HFFc6 (cell line): Measurements from ENCODE around the gene ARHGAP4. TPM values are rescaled to one million over a fixed set of nuclear protein-coding genes. Genes with fewer than 3 reads are reported as not detected.

Source experiments
- DNase-seq: peaks from one replicate; pipeline ENCODE4 v3.0.0-alpha.2; 2018
- H3K27ac Mint-ChIP-seq: 2 replicates; pipeline ENCODE4 v1.8.0; 2020; ENCODE audit warnings: mild to moderate bottlenecking, mixed read lengths
- H3K27me3 Mint-ChIP-seq: 2 replicates; pipeline ENCODE4 v1.8.0; 2021; ENCODE audit warnings: mild to moderate bottlenecking, moderate library complexity, mixed read lengths; ENCODE audit not compliant: insufficient read depth
- H3K36me3 Mint-ChIP-seq: 2 replicates; pipeline ENCODE4 v1.8.0; 2021; ENCODE audit warnings: low read depth, mixed read lengths
- H3K4me1 Mint-ChIP-seq: 2 replicates; pipeline ENCODE4 v1.8.0; 2020; ENCODE audit warnings: low read depth, mixed read lengths
- H3K4me3 Mint-ChIP-seq: 2 replicates; pipeline ENCODE4 v1.8.0; 2020; ENCODE audit warnings: mild to moderate bottlenecking, moderate library complexity, mixed read lengths
- H3K9me3 Mint-ChIP-seq: 2 replicates; pipeline ENCODE4 v1.8.0; 2020; ENCODE audit warnings: mild to moderate bottlenecking, mixed read lengths
- total RNA-seq, 6 experiments: library from RNA; stranded (reverse); fragmentation: NEBNext Ultra II Directional; extraction: Animal tissue kit (Norgen Biotek cat#: 25700); gene quantifications; 2 replicates in 1 of 6; 3 replicates in 5 of 6; pipeline ENCODE4 v1.2.3, GENCODE V29; 2021
- TF ChIP-seq, protein P1 (sequence below): fragments of 200-600 bp; sonication (generic); IDR thresholded peaks from 2 replicates; pipeline ENCODE4 v1.5.0; 2021; ENCODE audit warnings: antibody characterized with exemption, mild to moderate bottlenecking

The ARHGAP4 gene
- total RNA-seq, 6 experiments from 2014 or later = 0.18 to 0.63 (median 0.48) TPM

GRCh38 chrX:153862369-153863250 is 63.5 kb downstream of the ARHGAP4 start:
- Mint-ChIP-seq H3K27me3 (peaks cover 7% of the 10 kb centered on the region), H3K27ac (no peak overlapping the region), H3K9me3 (no peaks in the 10 kb centered on the region), H3K4me3 (no peak overlapping the region), H3K4me1 (no peaks in the 10 kb centered on the region), H3K36me3 (no peaks in the 10 kb centered on the region)
- TF ChIP-seq, protein P1, sequence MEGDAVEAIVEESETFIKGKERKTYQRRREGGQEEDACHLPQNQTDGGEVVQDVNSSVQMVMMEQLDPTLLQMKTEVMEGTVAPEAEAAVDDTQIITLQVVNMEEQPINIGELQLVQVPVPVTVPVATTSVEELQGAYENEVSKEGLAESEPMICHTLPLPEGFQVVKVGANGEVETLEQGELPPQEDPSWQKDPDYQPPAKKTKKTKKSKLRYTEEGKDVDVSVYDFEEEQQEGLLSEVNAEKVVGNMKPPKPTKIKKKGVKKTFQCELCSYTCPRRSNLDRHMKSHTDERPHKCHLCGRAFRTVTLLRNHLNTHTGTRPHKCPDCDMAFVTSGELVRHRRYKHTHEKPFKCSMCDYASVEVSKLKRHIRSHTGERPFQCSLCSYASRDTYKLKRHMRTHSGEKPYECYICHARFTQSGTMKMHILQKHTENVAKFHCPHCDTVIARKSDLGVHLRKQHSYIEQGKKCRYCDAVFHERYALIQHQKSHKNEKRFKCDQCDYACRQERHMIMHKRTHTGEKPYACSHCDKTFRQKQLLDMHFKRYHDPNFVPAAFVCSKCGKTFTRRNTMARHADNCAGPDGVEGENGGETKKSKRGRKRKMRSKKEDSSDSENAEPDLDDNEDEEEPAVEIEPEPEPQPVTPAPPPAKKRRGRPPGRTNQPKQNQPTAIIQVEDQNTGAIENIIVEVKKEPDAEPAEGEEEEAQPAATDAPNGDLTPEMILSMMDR = no peak
- DNase-seq = no peak

DNA sequence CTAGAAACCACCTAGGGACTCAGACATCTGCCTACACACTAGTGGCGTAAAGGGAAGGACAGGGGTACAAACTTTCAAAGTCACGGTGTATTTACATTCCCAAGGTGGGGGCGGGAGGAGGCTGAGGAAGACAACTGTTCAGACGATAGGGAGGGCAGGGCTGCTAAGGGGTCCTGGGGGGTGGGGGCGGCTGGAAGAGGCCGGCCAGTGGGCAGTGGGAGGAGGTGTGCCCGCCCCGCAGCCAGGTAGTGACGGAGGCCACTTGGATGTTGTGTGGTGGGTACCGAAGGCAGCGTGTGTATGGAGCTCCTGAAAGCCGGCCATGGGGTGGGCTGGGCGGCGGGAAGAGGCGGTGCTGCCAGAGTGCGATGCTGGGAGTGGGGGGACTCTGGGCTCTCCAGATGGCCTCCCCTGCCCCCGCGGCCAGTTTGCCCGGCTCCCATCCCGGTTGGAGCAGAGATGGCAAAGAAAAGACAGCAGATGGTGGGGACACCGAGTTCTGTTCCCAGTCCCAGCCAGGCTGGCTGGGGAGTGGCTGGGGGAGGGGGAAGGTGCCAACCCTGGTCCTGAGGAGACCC is 64.2 kb downstream of the ARHGAP4 start:
- no peaks in the 10 kb centered on the region for H3K4me1 Mint-ChIP-seq
- H3K27me3 Mint-ChIP-seq = peaks cover 7% of the 10 kb centered on the region
- H3K9me3 Mint-ChIP-seq = no peaks in the 10 kb centered on the region
- H3K4me3 Mint-ChIP-seq = no peak overlapping the region
- no peak for DNase-seq
- no peaks in the 10 kb centered on the region for H3K36me3 Mint-ChIP-seq
- TF ChIP-seq, protein P1 = no peak
- H3K27ac Mint-ChIP-seq = no peak overlapping the region

GRCh38 chrX:153861151-153861550 is 64.9 kb downstream of the ARHGAP4 start:
- no peak overlapping the region for H3K4me3 Mint-ChIP-seq
- H3K9me3 Mint-ChIP-seq = no peaks in the 10 kb centered on the region
- TF ChIP-seq, protein P1 = no peak
- no peak for DNase-seq
- no peak overlapping the region for H3K27ac Mint-ChIP-seq
- no peaks in the 10 kb centered on the region for H3K4me1 Mint-ChIP-seq
- peaks cover 7% of the 10 kb centered on the region for H3K27me3 Mint-ChIP-seq
- no peaks in the 10 kb centered on the region for H3K36me3 Mint-ChIP-seq

Other genes with a start within 250 kb of the ARHGAP4 start
- 10 to 100 TPM; 14.0 to 33.8 (median 17.7) TPM for gene SLC6A8, start 238.3 kb downstream of the ARHGAP4 start, total RNA-seq
- 100 to 1,000 TPM; 203 to 295 (median 218) TPM for gene BCAP31, start 201.9 kb downstream of the ARHGAP4 start, total RNA-seq
- gene ABCD1, start 201.4 kb downstream of the ARHGAP4 start, total RNA-seq = 10 to 100 TPM; 12.9 to 18.9 (median 14.5) TPM
- 10 to 100 TPM; 13.2 to 33.4 (median 15.8) TPM for gene PLXNB3, start 162.0 kb downstream of the ARHGAP4 start, total RNA-seq
- under 1 TPM; 0.14 to 0.51 (median 0.27) TPM for gene SRPK3, start 145.2 kb downstream of the ARHGAP4 start, total RNA-seq
- 10 to 100 TPM; 60.2 to 67.1 (median 62.8) TPM for gene IDH3G, start 131.9 kb downstream of the ARHGAP4 start, total RNA-seq
- gene SSR4, start 131.6 kb downstream of the ARHGAP4 start, total RNA-seq = 100 to 1,000 TPM; 171 to 247 (median 182) TPM
- gene PDZD4, start 95.7 kb downstream of the ARHGAP4 start, total RNA-seq = not detected
- 10 to 100 TPM; 13.1 to 89.2 (median 14.4) TPM for gene L1CAM, start 40.1 kb downstream of the ARHGAP4 start, total RNA-seq
- not detected for gene AVPR2, start 21.6 kb downstream of the ARHGAP4 start, total RNA-seq
- gene NAA10, start 8.8 kb upstream of the ARHGAP4 start, total RNA-seq = 100 to 1,000 TPM; 130 to 160 (median 146) TPM
- gene RENBP, start 18.4 kb upstream of the ARHGAP4 start, total RNA-seq = under 1 TPM in 4 of 6 experiments, not detected in 2; 0.23 to 0.75 (median 0.40) TPM
- 10 to 100 TPM; 52.1 to 62.1 (median 59.0) TPM for gene HCFC1, start 45.6 kb upstream of the ARHGAP4 start, total RNA-seq
- 1 to 10 TPM; 3.1 to 8.0 (median 5.7) TPM for gene TMEM187, start 46.5 kb upstream of the ARHGAP4 start, total RNA-seq
- gene IRAK1, start 93.6 kb upstream of the ARHGAP4 start, total RNA-seq = 100 to 1,000 TPM; 103 to 133 (median 120) TPM
- 10 to 100 TPM; 28.8 to 35.8 (median 31.9) TPM for gene MECP2, start 171.5 kb upstream of the ARHGAP4 start, total RNA-seq
- gene OPN1LW, start 218.0 kb upstream of the ARHGAP4 start, total RNA-seq = not detected